HepG2 (cell line): ENCODE data around the gene KCNJ5. TPM values are rescaled to one million over a fixed set of nuclear protein-coding genes. Genes with fewer than 3 reads are reported as not detected.

Experiments
- ATAC-seq: fragments of 200-7000 bp; cut with Tn5 transposase; 3 replicates; pipeline ENCODE4 v1.9.1; 2020; ENCODE audit warnings: mild to moderate bottlenecking, moderate library complexity
- BruUV-seq: library from RNA; stranded (reverse); fragments of 400-500 nt; replicated peaks from 2 replicates; lab custom pipeline; 2021; lab: Mats Ljungman, UMichigan
- CTCF ChIA-PET: fragments of 300-600 bp; formaldehyde crosslinking; extraction: SDS; loops from one replicate; lab custom pipeline; 2021; ENCODE audit warnings: low total read pairs, inconsistent platforms, low intra/inter-chr PET ratio; lab: Yijun Ruan, JAX
- POLR2A ChIA-PET: fragments of 350-600 bp; sonication (Branson Sonifier 250); formaldehyde crosslinking; loops from one replicate; lab custom pipeline; 2020; ENCODE audit warnings: antibody characterized with exemption, inconsistent platforms; lab: Yijun Ruan, JAX
- DNase-seq: peaks from one replicate; pipeline ENCODE4 v3.0.0-alpha.2; 2015; ENCODE audit warnings: low spot score
- FAIRE-seq: peaks from 3 replicates; lab custom pipeline; 2011; peaks lifted over from hg19 to GRCh38; lab: Jason Lieb, UNC
- H2AFZ ChIP-seq: one replicate; pipeline ENCODE4 v1.6.1; 2011; ENCODE audit warnings: low read length, inconsistent platforms
- H3K27ac ChIP-seq: fragments of 300-600 bp; 3 replicates; pipeline ENCODE4 v1.8.0; 2011; ENCODE audit warnings: mixed run types, mild to moderate bottlenecking, mixed read lengths, low read length, inconsistent platforms; ENCODE audit not compliant: insufficient read depth; ENCODE audit errors: extremely low read length
- H3K27me3 ChIP-seq, 2 experiments: fragments of 200-600 bp in 1 of 2; 2 replicates in 1 of 2; 3 replicates in 1 of 2; pipeline versions ENCODE4 v1.6.0 to v1.8.0; 2011; ENCODE audit warnings: low read length in 2 of 2, mild to moderate bottlenecking in 2 of 2, moderate library complexity in 2 of 2, inconsistent platforms in 1 of 2; ENCODE audit not compliant: insufficient read depth in 2 of 2, control insufficient read depth in 1 of 2
- H3K36me3 ChIP-seq, 2 experiments: fragments of 200-600 bp in 1 of 2; replicated peaks in 1 of 2; 2 replicates in 1 of 2; 3 replicates in 1 of 2; pipeline versions ENCODE4 v1.5.1 to v1.8.0; 2011; ENCODE audit warnings: low read length in 2 of 2, inconsistent platforms in 1 of 2; ENCODE audit not compliant: insufficient read depth in 2 of 2, control insufficient read depth in 1 of 2
- H3K4me1 ChIP-seq: 2 replicates; pipeline ENCODE4 v1.5.1; 2012; ENCODE audit warnings: low read length, inconsistent platforms; ENCODE audit not compliant: insufficient read depth
- H3K4me2 ChIP-seq: 2 replicates; pipeline ENCODE4 v1.6.0; 2011; ENCODE audit warnings: low read depth, low read length, inconsistent platforms
- H3K4me3 ChIP-seq, 3 experiments: fragments of 200-600 bp in 1 of 3; sonication (generic), shearing (Covaris generic) in 1 of 3; replicated peaks in 1 of 3; 2 replicates each; pipeline ENCODE4 v1.5.1; 2011 to 2016; ENCODE audit warnings: low read length in 3 of 3, inconsistent platforms in 2 of 3, low read depth in 2 of 3, mild to moderate bottlenecking in 2 of 3, control low read depth in 1 of 3, mixed read lengths in 1 of 3; ENCODE audit not compliant: insufficient read depth in 1 of 3
- H3K79me2 ChIP-seq: one replicate; pipeline ENCODE4 v1.6.1; 2011; ENCODE audit warnings: low read length, inconsistent platforms; ENCODE audit not compliant: insufficient read depth
- H3K9ac ChIP-seq: 2 replicates; pipeline ENCODE4 v1.6.0; 2011; ENCODE audit warnings: mild to moderate bottlenecking, low read depth, low read length, inconsistent platforms; ENCODE audit not compliant: insufficient read depth
- H3K9me3 ChIP-seq: 2 replicates; pipeline ENCODE4 v1.5.1; 2012; ENCODE audit warnings: mild to moderate bottlenecking, low read length
- H4K20me1 ChIP-seq: 2 replicates; pipeline ENCODE4 v1.6.0; 2011; ENCODE audit warnings: inconsistent platforms, mild to moderate bottlenecking, low read length, moderate library complexity; ENCODE audit not compliant: insufficient read depth
- ATF1 ChIP-seq: IDR thresholded peaks from 2 replicates; pipeline ENCODE4 v1.6.1; 2016; ENCODE audit warnings: mild to moderate bottlenecking, control low read depth
- CENPT ChIP-seq: sonication (generic); formaldehyde crosslinking; IDR thresholded peaks from 2 replicates; pipeline ENCODE4 v1.8.0; 2022; ENCODE audit warnings: low read depth, mild to moderate bottlenecking, moderate library complexity, missing genetic modification reagents
- FIP1L1 ChIP-seq: fragments of 200-400 bp; formaldehyde crosslinking; IDR thresholded peaks from 2 replicates; pipeline ENCODE4 v1.6.1; 2018; ENCODE audit warnings: low read depth, mild to moderate bottlenecking, low read length, moderate library complexity, borderline replicate concordance; ENCODE audit not compliant: insufficient read depth
- HOXD1 ChIP-seq: sonication (generic); formaldehyde crosslinking; IDR thresholded peaks from 2 replicates; pipeline ENCODE4 v1.5.0; 2020; ENCODE audit warnings: missing genetic modification reagents
- KLF16 ChIP-seq, 2 experiments: sonication (generic) in 1 of 2; formaldehyde crosslinking in 1 of 2; IDR thresholded peaks; 2 replicates each; pipeline versions ENCODE4 v1.6.1 to v1.8.0; 2016 to 2023; ENCODE audit warnings: missing genetic modification reagents in 2 of 2, missing compliant biosample characterization in 1 of 2
- MXI1 ChIP-seq: IDR thresholded peaks from 3 replicates; pipeline ENCODE4 v1.6.1; 2012; ENCODE audit warnings: low read depth, low read length, inconsistent platforms, borderline replicate concordance
- MYC ChIP-seq: sonication (generic); formaldehyde crosslinking; IDR thresholded peaks from 2 replicates; pipeline ENCODE4 v1.9.0; 2021; ENCODE audit warnings: missing genetic modification reagents, borderline replicate concordance
- RFXANK ChIP-seq: IDR thresholded peaks from 2 replicates; pipeline ENCODE4 v1.6.1; 2016
- SIN3A ChIP-seq: IDR thresholded peaks from 2 replicates; pipeline ENCODE4 v1.6.1; 2011; ENCODE audit warnings: low read depth, mild to moderate bottlenecking, control low read depth, low read length, borderline replicate concordance
- YY1 ChIP-seq: IDR thresholded peaks from 2 replicates; pipeline ENCODE4 v1.6.1; 2011; ENCODE audit warnings: low read length, low read depth, moderate library complexity, mild to moderate bottlenecking; ENCODE audit not compliant: insufficient read depth, insufficient replicate concordance
- ZFP62 ChIP-seq: sonication (generic); formaldehyde crosslinking; IDR thresholded peaks from 2 replicates; pipeline ENCODE4 v1.4.0; 2020; ENCODE audit warnings: missing genetic modification reagents
- ZIK1 ChIP-seq: sonication (generic); formaldehyde crosslinking; IDR thresholded peaks from 2 replicates; pipeline ENCODE4 v1.5.0; 2020; ENCODE audit warnings: mild to moderate bottlenecking, low read depth, missing genetic modification reagents, borderline replicate concordance
- ZNF251 ChIP-seq: sonication (generic); formaldehyde crosslinking; IDR thresholded peaks from 2 replicates; pipeline ENCODE4 v1.9.0; 2021; ENCODE audit warnings: mild to moderate bottlenecking, missing genetic modification reagents
- ZNF260 ChIP-seq: sonication (generic); formaldehyde crosslinking; IDR thresholded peaks from 2 replicates; pipeline ENCODE4 v1.4.0; 2020; ENCODE audit warnings: missing genetic modification reagents, low read depth, mild to moderate bottlenecking, borderline replicate concordance
- ZNF274 ChIP-seq: sonication (generic); formaldehyde crosslinking; IDR thresholded peaks from 2 replicates; pipeline ENCODE4 v1.5.1; 2020; ENCODE audit warnings: mild to moderate bottlenecking, missing genetic modification reagents
- WGBS: methylation state at CpG from one replicate; pipeline ENCODE4 v1.1.6; 2017; ENCODE audit warnings: low lambda C conversion rate; 5-methylcytosine and 5-hydroxymethylcytosine counted together
- in situ Hi-C: cut with HindIII; loops from 2 replicates; pipeline ENCODE4 v1.10.0; 2017; ENCODE audit warnings: low pct_unique_long_range_greater_than_20kb; ENCODE audit not compliant: extremely low pct_ligation_motif_present
- intact Hi-C: fragments of 100-400 bp; cut with micrococcal nuclease; formaldehyde crosslinking; loops from one replicate; pipeline ENCODE4 v1.10.0; 2022; ENCODE audit not compliant: unreplicated experiment
- polyA plus RNA-seq, 8 experiments: library from polyadenylated mRNA; depleted of rRNA in 3 of 8; stranded (reverse) in 7 of 8; unstranded in 1 of 8; fragments of >200 nt; fragmentation: Illumina TruSeq in 4 of 8; extraction: Trizol in 4 of 8; gene quantifications; 2 replicates each; pipeline versions ENCODE4 v1.2.1 to v1.2.3, GENCODE V29; 2011 to 2016; ENCODE audit warnings: low read depth in 4 of 8, missing spikeins in 1 of 8, mixed read lengths in 1 of 8; ENCODE audit not compliant: insufficient read depth in 1 of 8
- total RNA-seq, 5 experiments: library from RNA; depleted of rRNA; stranded (reverse); fragments of >200 nt; fragmentation: Illumina TruSeq; extraction: Trizol; gene quantifications; 2 replicates each; pipeline ENCODE4 v1.2.3, GENCODE V29; 2016; ENCODE audit warnings: low read depth in 1 of 5
- TF ChIP-seq, protein P1 (sequence below): IDR thresholded peaks from 2 replicates; pipeline ENCODE4 v1.6.1; 2016; ENCODE audit warnings: missing compliant biosample characterization, missing genetic modification reagents, borderline replicate concordance
- TF ChIP-seq, protein P2 (sequence below): sonication (generic); formaldehyde crosslinking; IDR thresholded peaks from 2 replicates; pipeline ENCODE4 v1.4.0; 2020; ENCODE audit warnings: missing genetic modification reagents
- TF ChIP-seq, protein P3 (sequence below): sonication (generic); formaldehyde crosslinking; IDR thresholded peaks from 2 replicates; pipeline ENCODE4 v1.4.0; 2020; ENCODE audit warnings: mild to moderate bottlenecking, missing genetic modification reagents, borderline replicate concordance

Gene KCNJ5
- total and polyA plus RNA-seq, 2 of the 13 experiments (the other 11 are each of a cell fraction or from before 2014, with no cell fraction given), result not detected

GRCh38 chr11:128905345-128906184 lies 14.4 kb downstream of the KCNJ5 start:
- in situ Hi-C loops (no loop called here), intact Hi-C loops (no loop called here)
- 0 out of 2 replicates have a peak overlapping the region, but pooled peaks have one; percentile 18 for H3K4me2 ChIP-seq
- WGBS, result 48% methylated on average over 38 of the region's 45 CpGs
- DNase-seq, result no peak
- CTCF ChIA-PET, result no interaction called here
- no peak for FAIRE-seq
- H3K27ac ChIP-seq, result no peak overlapping the region
- BruUV-seq, result no TSS peak
- H3K36me3 ChIP-seq, result no peaks in the 10 kb centered on the region
- peaks cover 5 to 30% of the 10 kb centered on the region in 2 experiments; a peak in 3 of 5 replicates for H3K27me3 ChIP-seq
- peak; percentile 73 for ATAC-seq
- H3K79me2 ChIP-seq, result no peaks in the 10 kb centered on the region
- H2AFZ ChIP-seq, result no peak overlapping the region
- no peak overlapping the region for H3K4me3 ChIP-seq
- no peaks in the 10 kb centered on the region for H3K9me3 ChIP-seq
- POLR2A ChIA-PET, result no interaction called here
- H4K20me1 ChIP-seq, result no peaks in the 10 kb centered on the region
- H3K4me1 ChIP-seq, result no peaks in the 10 kb centered on the region
- H3K9ac ChIP-seq, result no peak overlapping the region
- TF ChIP-seq HOXD1 (CRISPR knock-in tag), result no peak
- TF ChIP-seq ZFP62, result no peak
- no peak for TF ChIP-seq CENPT
- TF ChIP-seq SIN3A, result no peak
- no peak for TF ChIP-seq RFXANK (CRISPR knock-in tag)
- TF ChIP-seq YY1, result no peak
- TF ChIP-seq ZNF251 (CRISPR knock-in tag), result no peak
- TF ChIP-seq MYC (CRISPR knock-in tag), result no peak
- TF ChIP-seq ATF1, result no peak
- no peak for TF ChIP-seq FIP1L1
- TF ChIP-seq, protein P1, sequence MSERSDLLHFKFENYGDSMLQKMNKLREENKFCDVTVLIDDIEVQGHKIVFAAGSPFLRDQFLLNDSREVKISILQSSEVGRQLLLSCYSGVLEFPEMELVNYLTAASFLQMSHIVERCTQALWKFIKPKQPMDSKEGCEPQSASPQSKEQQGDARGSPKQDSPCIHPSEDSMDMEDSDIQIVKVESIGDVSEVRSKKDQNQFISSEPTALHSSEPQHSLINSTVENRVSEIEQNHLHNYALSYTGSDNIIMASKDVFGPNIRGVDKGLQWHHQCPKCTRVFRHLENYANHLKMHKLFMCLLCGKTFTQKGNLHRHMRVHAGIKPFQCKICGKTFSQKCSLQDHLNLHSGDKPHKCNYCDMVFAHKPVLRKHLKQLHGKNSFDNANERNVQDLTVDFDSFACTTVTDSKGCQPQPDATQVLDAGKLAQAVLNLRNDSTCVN (CRISPR knock-in tag), result no peak
- TF ChIP-seq ZNF260 (CRISPR knock-in tag), result no peak
- TF ChIP-seq ZIK1 (CRISPR knock-in tag), result no peak
- TF ChIP-seq, protein P2, sequence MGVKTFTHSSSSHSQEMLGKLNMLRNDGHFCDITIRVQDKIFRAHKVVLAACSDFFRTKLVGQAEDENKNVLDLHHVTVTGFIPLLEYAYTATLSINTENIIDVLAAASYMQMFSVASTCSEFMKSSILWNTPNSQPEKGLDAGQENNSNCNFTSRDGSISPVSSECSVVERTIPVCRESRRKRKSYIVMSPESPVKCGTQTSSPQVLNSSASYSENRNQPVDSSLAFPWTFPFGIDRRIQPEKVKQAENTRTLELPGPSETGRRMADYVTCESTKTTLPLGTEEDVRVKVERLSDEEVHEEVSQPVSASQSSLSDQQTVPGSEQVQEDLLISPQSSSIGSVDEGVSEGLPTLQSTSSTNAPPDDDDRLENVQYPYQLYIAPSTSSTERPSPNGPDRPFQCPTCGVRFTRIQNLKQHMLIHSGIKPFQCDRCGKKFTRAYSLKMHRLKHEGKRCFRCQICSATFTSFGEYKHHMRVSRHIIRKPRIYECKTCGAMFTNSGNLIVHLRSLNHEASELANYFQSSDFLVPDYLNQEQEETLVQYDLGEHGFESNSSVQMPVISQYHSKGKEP (CRISPR knock-in tag), result no peak
- no peak for TF ChIP-seq ZNF274 (CRISPR knock-in tag)
- TF ChIP-seq, protein P3, sequence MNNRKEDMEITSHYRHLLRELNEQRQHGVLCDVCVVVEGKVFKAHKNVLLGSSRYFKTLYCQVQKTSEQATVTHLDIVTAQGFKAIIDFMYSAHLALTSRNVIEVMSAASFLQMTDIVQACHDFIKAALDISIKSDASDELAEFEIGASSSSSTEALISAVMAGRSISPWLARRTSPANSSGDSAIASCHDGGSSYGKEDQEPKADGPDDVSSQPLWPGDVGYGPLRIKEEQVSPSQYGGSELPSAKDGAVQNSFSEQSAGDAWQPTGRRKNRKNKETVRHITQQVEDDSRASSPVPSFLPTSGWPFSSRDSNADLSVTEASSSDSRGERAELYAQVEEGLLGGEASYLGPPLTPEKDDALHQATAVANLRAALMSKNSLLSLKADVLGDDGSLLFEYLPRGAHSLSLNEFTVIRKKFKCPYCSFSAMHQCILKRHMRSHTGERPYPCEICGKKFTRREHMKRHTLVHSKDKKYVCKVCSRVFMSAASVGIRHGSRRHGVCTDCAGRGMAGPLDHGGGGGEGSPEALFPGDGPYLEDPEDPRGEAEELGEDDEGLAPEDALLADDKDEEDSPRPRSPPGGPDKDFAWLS, result no peak
- no peak for TF ChIP-seq KLF16 (CRISPR knock-in tag; IDR thresholded peaks at IDR 0.05)
- TF ChIP-seq MXI1, result no peak
